HepG2 (cell line): ENCODE results near the gene ZNF100. TPM values are rescaled to one million over a fixed set of nuclear protein-coding genes. Genes with fewer than 3 reads are reported as not detected.

Experiments
- ATAC-seq: fragments of 200-7000 bp; cut with Tn5 transposase; 3 replicates; pipeline ENCODE4 v1.9.1; 2020; ENCODE audit warnings: mild to moderate bottlenecking, moderate library complexity
- BruUV-seq: library from RNA; stranded (reverse); fragments of 400-500 nt; replicated peaks from 2 replicates; lab custom pipeline; 2021; lab: Mats Ljungman, UMichigan
- CTCF ChIA-PET: fragments of 300-600 bp; formaldehyde crosslinking; extraction: SDS; loops from one replicate; lab custom pipeline; 2021; ENCODE audit warnings: low total read pairs, inconsistent platforms, low intra/inter-chr PET ratio; lab: Yijun Ruan, JAX
- POLR2A ChIA-PET: fragments of 350-600 bp; sonication (Branson Sonifier 250); formaldehyde crosslinking; loops from one replicate; lab custom pipeline; 2020; ENCODE audit warnings: antibody characterized with exemption, inconsistent platforms; lab: Yijun Ruan, JAX
- DNase-seq: peaks from one replicate; pipeline ENCODE4 v3.0.0-alpha.2; 2015; ENCODE audit warnings: low spot score
- FAIRE-seq: peaks from 3 replicates; lab custom pipeline; 2011; peaks lifted over from hg19 to GRCh38; lab: Jason Lieb, UNC
- H2AFZ ChIP-seq: one replicate; pipeline ENCODE4 v1.6.1; 2011; ENCODE audit warnings: low read length, inconsistent platforms
- H3K27ac ChIP-seq: fragments of 300-600 bp; 3 replicates; pipeline ENCODE4 v1.8.0; 2011; ENCODE audit warnings: mixed run types, mild to moderate bottlenecking, mixed read lengths, low read length, inconsistent platforms; ENCODE audit not compliant: insufficient read depth; ENCODE audit errors: extremely low read length
- H3K27me3 ChIP-seq, 2 experiments: fragments of 200-600 bp in 1 of 2; 2 replicates in 1 of 2; 3 replicates in 1 of 2; pipeline versions ENCODE4 v1.6.0 to v1.8.0; 2011; ENCODE audit warnings: low read length in 2 of 2, mild to moderate bottlenecking in 2 of 2, moderate library complexity in 2 of 2, inconsistent platforms in 1 of 2; ENCODE audit not compliant: insufficient read depth in 2 of 2, control insufficient read depth in 1 of 2
- H3K36me3 ChIP-seq, 2 experiments: fragments of 200-600 bp in 1 of 2; replicated peaks in 1 of 2; 2 replicates in 1 of 2; 3 replicates in 1 of 2; pipeline versions ENCODE4 v1.5.1 to v1.8.0; 2011; ENCODE audit warnings: low read length in 2 of 2, inconsistent platforms in 1 of 2; ENCODE audit not compliant: insufficient read depth in 2 of 2, control insufficient read depth in 1 of 2
- H3K4me1 ChIP-seq: 2 replicates; pipeline ENCODE4 v1.5.1; 2012; ENCODE audit warnings: low read length, inconsistent platforms; ENCODE audit not compliant: insufficient read depth
- H3K4me2 ChIP-seq: 2 replicates; pipeline ENCODE4 v1.6.0; 2011; ENCODE audit warnings: low read depth, low read length, inconsistent platforms
- H3K4me3 ChIP-seq, 3 experiments: fragments of 200-600 bp in 1 of 3; sonication (generic), shearing (Covaris generic) in 1 of 3; replicated peaks in 1 of 3; 2 replicates each; pipeline ENCODE4 v1.5.1; 2011 to 2016; ENCODE audit warnings: low read length in 3 of 3, inconsistent platforms in 2 of 3, low read depth in 2 of 3, mild to moderate bottlenecking in 2 of 3, control low read depth in 1 of 3, mixed read lengths in 1 of 3; ENCODE audit not compliant: insufficient read depth in 1 of 3
- H3K79me2 ChIP-seq: one replicate; pipeline ENCODE4 v1.6.1; 2011; ENCODE audit warnings: low read length, inconsistent platforms; ENCODE audit not compliant: insufficient read depth
- H3K9ac ChIP-seq: 2 replicates; pipeline ENCODE4 v1.6.0; 2011; ENCODE audit warnings: mild to moderate bottlenecking, low read depth, low read length, inconsistent platforms; ENCODE audit not compliant: insufficient read depth
- H3K9me3 ChIP-seq: 2 replicates; pipeline ENCODE4 v1.5.1; 2012; ENCODE audit warnings: mild to moderate bottlenecking, low read length
- H4K20me1 ChIP-seq: 2 replicates; pipeline ENCODE4 v1.6.0; 2011; ENCODE audit warnings: inconsistent platforms, mild to moderate bottlenecking, low read length, moderate library complexity; ENCODE audit not compliant: insufficient read depth
- HDAC6 ChIP-seq: fragments of 200-600 bp; sonication (generic); IDR thresholded peaks from 2 replicates; pipeline ENCODE4 v1.7.0; 2017; ENCODE audit warnings: mild to moderate bottlenecking, antibody characterized with exemption, low read length, low read depth
- KAT7 ChIP-seq: IDR thresholded peaks from 2 replicates; pipeline ENCODE4 v1.6.1; 2018; ENCODE audit warnings: borderline replicate concordance, missing compliant biosample characterization
- KMT2A ChIP-seq: sonication (generic); formaldehyde crosslinking; IDR thresholded peaks from 2 replicates; pipeline ENCODE4 v1.4.0; 2020; ENCODE audit warnings: missing genetic modification reagents
- NCOA5 ChIP-seq: sonication (generic); formaldehyde crosslinking; IDR thresholded peaks from 2 replicates; pipeline ENCODE4 v1.4.0; 2020; ENCODE audit warnings: missing genetic modification reagents
- SMAD3 ChIP-seq: sonication (generic); formaldehyde crosslinking; IDR thresholded peaks from 2 replicates; pipeline ENCODE4 v1.4.0; 2020; ENCODE audit warnings: missing genetic modification reagents
- SMYD3 ChIP-seq: sonication (generic); formaldehyde crosslinking; IDR thresholded peaks from 2 replicates; pipeline ENCODE4 v1.8.1; 2023; ENCODE audit warnings: mild to moderate bottlenecking, missing genetic modification reagents
- SOX5 ChIP-seq: IDR thresholded peaks from 2 replicates; pipeline ENCODE4 v1.6.1; 2016; ENCODE audit warnings: borderline replicate concordance
- STAT5B ChIP-seq: sonication (generic); formaldehyde crosslinking; IDR thresholded peaks from 2 replicates; pipeline ENCODE4 v1.4.0; 2020; ENCODE audit warnings: missing genetic modification reagents
- TBX3 ChIP-seq: fragments of 450-650 bp; IDR thresholded peaks from 2 replicates; pipeline ENCODE4 v1.6.1; 2017; ENCODE audit warnings: antibody characterized with exemption, mild to moderate bottlenecking, inconsistent platforms, borderline replicate concordance
- ZNF296 ChIP-seq: sonication (generic); formaldehyde crosslinking; conservative IDR thresholded peaks from 2 replicates; pipeline ENCODE4 v1.5.0; 2020; ENCODE audit warnings: mild to moderate bottlenecking, missing genetic modification reagents
- ZNF570 ChIP-seq: sonication (generic); formaldehyde crosslinking; IDR thresholded peaks from 2 replicates; pipeline ENCODE4 v1.4.0; 2020; ENCODE audit warnings: mild to moderate bottlenecking, missing genetic modification reagents, borderline replicate concordance
- ZNF644 ChIP-seq: IDR thresholded peaks from 2 replicates; pipeline ENCODE4 v1.6.1; 2016; ENCODE audit warnings: low read depth
- ZNF747 ChIP-seq: sonication (generic); formaldehyde crosslinking; IDR thresholded peaks from 2 replicates; pipeline ENCODE4 v1.8.1; 2023; ENCODE audit warnings: missing genetic modification reagents, mild to moderate bottlenecking, borderline replicate concordance
- WGBS: methylation state at CpG from one replicate; pipeline ENCODE4 v1.1.6; 2017; ENCODE audit warnings: low lambda C conversion rate; 5-methylcytosine and 5-hydroxymethylcytosine counted together
- in situ Hi-C: cut with HindIII; loops from 2 replicates; pipeline ENCODE4 v1.10.0; 2017; ENCODE audit warnings: low pct_unique_long_range_greater_than_20kb; ENCODE audit not compliant: extremely low pct_ligation_motif_present
- intact Hi-C: fragments of 100-400 bp; cut with micrococcal nuclease; formaldehyde crosslinking; loops from one replicate; pipeline ENCODE4 v1.10.0; 2022; ENCODE audit not compliant: unreplicated experiment
- polyA plus RNA-seq, 8 experiments: library from polyadenylated mRNA; depleted of rRNA in 3 of 8; stranded (reverse) in 7 of 8; unstranded in 1 of 8; fragments of >200 nt; fragmentation: Illumina TruSeq in 4 of 8; extraction: Trizol in 4 of 8; gene quantifications; 2 replicates each; pipeline versions ENCODE4 v1.2.1 to v1.2.3, GENCODE V29; 2011 to 2016; ENCODE audit warnings: low read depth in 4 of 8, missing spikeins in 1 of 8, mixed read lengths in 1 of 8; ENCODE audit not compliant: insufficient read depth in 1 of 8
- total RNA-seq, 5 experiments: library from RNA; depleted of rRNA; stranded (reverse); fragments of >200 nt; fragmentation: Illumina TruSeq; extraction: Trizol; gene quantifications; 2 replicates each; pipeline ENCODE4 v1.2.3, GENCODE V29; 2016; ENCODE audit warnings: low read depth in 1 of 5
- TF ChIP-seq, protein P1 (sequence below): sonication (generic); formaldehyde crosslinking; conservative IDR thresholded peaks from 2 replicates; pipeline ENCODE4 v1.8.0; 2022; ENCODE audit warnings: mild to moderate bottlenecking, moderate library complexity, missing genetic modification reagents
- TF ChIP-seq, protein P2 (sequence below): sonication (generic); formaldehyde crosslinking; IDR thresholded peaks from 2 replicates; pipeline ENCODE4 v1.4.0; 2020; ENCODE audit warnings: missing genetic modification reagents
- TF ChIP-seq, protein P3 (sequence below): sonication (generic); formaldehyde crosslinking; IDR thresholded peaks from 2 replicates; pipeline ENCODE4 v1.5.0; 2020; ENCODE audit warnings: missing genetic modification reagents, mild to moderate bottlenecking, borderline replicate concordance

The ZNF100 gene
- total and polyA plus RNA-seq, 2 of the 13 experiments (the other 11 are each of a cell fraction or from before 2014, with no cell fraction given), result 2.5 to 11.4 TPM

DNA sequence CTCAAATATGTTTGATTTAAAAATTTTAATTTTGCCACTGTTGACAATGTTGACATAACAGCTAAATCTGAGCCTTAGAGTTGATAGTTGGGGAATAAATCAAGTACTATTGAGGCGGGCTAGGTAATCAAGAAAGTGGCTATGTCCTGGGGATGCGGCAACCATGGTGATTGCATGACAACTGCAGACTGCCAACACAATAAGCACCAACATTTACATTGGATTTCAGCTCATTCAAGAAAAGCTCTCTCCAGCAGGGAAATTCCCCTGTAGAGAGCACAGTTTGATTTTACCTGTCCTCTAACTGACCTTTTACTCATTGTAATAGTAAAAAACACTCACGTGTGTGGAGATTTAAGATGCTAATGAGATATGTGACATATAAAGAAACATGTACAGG lies 63.1 kb downstream of the ZNF100 start:
- no peak for TF ChIP-seq NCOA5 (CRISPR knock-in tag)
- TF ChIP-seq TBX3, result no peak
- TF ChIP-seq STAT5B, result no peak
- TF ChIP-seq KAT7 (CRISPR knock-in tag), result no peak
- TF ChIP-seq, protein P1, sequence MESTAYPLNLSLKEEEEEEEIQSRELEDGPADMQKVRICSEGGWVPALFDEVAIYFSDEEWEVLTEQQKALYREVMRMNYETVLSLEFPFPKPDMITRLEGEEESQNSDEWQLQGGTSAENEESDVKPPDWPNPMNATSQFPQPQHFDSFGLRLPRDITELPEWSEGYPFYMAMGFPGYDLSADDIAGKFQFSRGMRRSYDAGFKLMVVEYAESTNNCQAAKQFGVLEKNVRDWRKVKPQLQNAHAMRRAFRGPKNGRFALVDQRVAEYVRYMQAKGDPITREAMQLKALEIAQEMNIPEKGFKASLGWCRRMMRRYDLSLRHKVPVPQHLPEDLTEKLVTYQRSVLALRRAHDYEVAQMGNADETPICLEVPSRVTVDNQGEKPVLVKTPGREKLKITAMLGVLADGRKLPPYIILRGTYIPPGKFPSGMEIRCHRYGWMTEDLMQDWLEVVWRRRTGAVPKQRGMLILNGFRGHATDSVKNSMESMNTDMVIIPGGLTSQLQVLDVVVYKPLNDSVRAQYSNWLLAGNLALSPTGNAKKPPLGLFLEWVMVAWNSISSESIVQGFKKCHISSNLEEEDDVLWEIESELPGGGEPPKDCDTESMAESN (CRISPR knock-in tag), result no peak
- TF ChIP-seq SOX5 (CRISPR knock-in tag), result no peak
- TF ChIP-seq, all 625 proteins: peak for 0
- no peak overlapping the region for H3K4me3 ChIP-seq
- peaks cover 64% of the 10 kb centered on the region for H3K9me3 ChIP-seq
- no peak overlapping the region for H3K9ac ChIP-seq
- ChIA-PET CTCF (no interaction called here), POLR2A (no interaction called here)
- no peaks in the 10 kb centered on the region for H4K20me1 ChIP-seq
- H3K4me1 ChIP-seq, result no peaks in the 10 kb centered on the region
- H3K79me2 ChIP-seq, result no peaks in the 10 kb centered on the region
- H3K4me2 ChIP-seq, result no peak overlapping the region
- no peaks in the 10 kb centered on the region for H3K36me3 ChIP-seq
- ATAC-seq (no peak), DNase-seq (no peak), FAIRE-seq (no peak)
- no TSS peak for BruUV-seq
- in situ Hi-C loops (no loop called here), intact Hi-C loops (no loop called here)
- H2AFZ ChIP-seq, result no peak overlapping the region
- H3K27me3 ChIP-seq, result no peaks in the 10 kb centered on the region
- no peak overlapping the region for H3K27ac ChIP-seq
- 17% methylated on average over 3 of the region's 3 CpGs for WGBS

DNA sequence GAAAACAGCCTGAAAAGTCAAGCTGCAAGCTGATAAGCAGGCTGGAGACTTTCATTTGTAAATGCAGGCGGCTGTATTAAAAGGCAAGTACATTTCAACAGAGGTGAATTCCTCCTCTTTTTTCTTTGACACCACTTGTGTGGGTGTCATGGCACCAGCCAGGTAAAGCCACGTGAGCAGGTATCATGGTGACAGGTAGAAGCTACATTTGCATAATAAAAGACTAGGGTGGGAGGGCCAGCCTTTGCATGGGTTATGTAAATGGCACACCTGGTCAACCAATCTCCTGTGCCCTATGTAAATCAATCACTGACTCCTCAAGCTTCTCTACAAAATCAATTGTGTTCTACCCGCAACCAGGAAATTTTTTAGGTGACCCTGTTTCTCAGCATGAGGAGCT lies 68.2 kb downstream of the ZNF100 start:
- DNase-seq, result no peak
- Histone ChIP-seq H4K20me1 (no peaks in the 10 kb centered on the region), H3K36me3 (no peaks in the 10 kb centered on the region), H3K27me3 (no peaks in the 10 kb centered on the region), H2AFZ (no peak overlapping the region)
- 36% methylated on average over 3 of the region's 3 CpGs for WGBS
- TF ChIP-seq ZNF570 (CRISPR knock-in tag) (no peak), ZNF747 (no peak), SMYD3 (CRISPR knock-in tag) (no peak), KMT2A (CRISPR knock-in tag) (no peak), HDAC6 (no peak), ZNF296 (CRISPR knock-in tag) (no peak), SMAD3 (CRISPR knock-in tag) (no peak), ZNF644 (CRISPR knock-in tag) (no peak)
- TF ChIP-seq, protein P2, sequence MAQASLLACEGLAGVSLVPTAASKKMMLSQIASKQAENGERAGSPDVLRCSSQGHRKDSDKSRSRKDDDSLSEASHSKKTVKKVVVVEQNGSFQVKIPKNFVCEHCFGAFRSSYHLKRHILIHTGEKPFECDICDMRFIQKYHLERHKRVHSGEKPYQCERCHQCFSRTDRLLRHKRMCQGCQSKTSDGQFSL (CRISPR knock-in tag), result no peak
- TF ChIP-seq, protein P3, sequence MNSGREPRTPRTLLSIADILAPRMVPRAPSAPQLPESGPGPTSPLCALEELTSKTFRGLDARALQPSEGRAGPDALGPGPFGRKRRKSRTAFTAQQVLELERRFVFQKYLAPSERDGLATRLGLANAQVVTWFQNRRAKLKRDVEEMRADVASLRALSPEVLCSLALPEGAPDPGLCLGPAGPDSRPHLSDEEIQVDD (CRISPR knock-in tag), result no peak
- TF ChIP-seq, all 625 proteins: peak for 0
- FAIRE-seq (no peak), ATAC-seq (no peak)
- in situ Hi-C loops, result no loop called here
- Histone ChIP-seq H3K9me3 (peaks cover 54% of the 10 kb centered on the region), H3K4me2 (no peak overlapping the region), H3K27ac (no peak overlapping the region), H3K9ac (no peak overlapping the region), H3K4me3 (no peak overlapping the region), H3K4me1 (no peaks in the 10 kb centered on the region), H3K79me2 (no peaks in the 10 kb centered on the region)
- no TSS peak for BruUV-seq
- CTCF ChIA-PET, result no interaction called here
- intact Hi-C loops, result loop anchor here (5.0 kb wide), 1 partner anchor 692 kb away; no protein-coding TSS in a partner anchor
- POLR2A ChIA-PET, result no interaction called here
